ENCODE results near the gene COQ10B.

The COQ10B gene

DNA sequence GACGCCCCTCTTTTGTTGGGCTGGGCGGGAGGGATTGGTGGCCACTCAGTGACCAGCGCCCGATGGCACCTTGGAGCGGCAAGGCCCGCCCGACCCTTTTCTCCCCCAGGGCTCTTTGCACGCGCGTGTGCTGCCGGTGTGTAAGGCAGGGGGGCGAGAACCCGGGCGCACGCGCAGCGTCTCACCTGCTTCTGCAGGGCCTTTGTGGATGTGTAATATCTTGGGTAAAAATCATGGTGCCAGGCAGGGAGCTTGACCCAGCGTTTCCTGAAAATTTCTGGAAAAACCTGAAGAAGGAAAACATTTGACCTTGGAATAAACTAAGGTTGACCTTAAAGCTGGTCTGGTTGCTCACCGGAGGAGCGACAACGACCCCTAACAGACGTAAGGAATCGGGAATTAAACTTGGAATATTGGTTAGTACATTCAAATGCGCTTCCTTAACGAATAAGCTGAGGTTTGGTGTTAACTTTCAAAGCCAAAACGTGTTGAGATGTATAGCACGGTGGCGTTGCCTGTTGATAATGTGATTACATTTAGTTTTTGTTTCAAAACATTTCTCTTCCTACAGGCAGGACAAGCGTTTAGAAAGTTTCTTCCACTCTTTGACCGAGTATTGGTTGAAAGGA, 47.3 kb downstream of the COQ10B start:
- DNase-seq (ENCODE audit: low spot score): no peak

DNA sequence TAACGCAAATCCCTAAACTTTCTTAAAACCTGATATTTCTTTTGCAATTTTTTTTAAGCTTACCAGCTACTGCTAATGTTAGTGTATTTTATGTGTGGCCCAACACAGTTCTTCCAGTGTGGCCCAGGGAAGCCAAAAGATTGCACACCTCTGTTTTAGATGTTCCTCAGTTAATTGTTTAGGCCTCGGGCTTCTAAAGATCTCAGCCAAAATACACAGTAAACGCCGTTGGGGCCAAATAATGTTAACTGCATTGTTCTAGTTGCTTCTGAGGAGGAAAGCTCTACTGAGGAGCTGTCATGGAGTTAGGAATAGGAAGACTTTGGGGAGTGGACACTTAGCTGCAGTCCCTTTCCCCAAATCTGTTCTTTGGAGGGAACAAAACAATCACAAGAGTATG, 48.8 kb downstream of the COQ10B start:
- no peak for DNase-seq (ENCODE audit: low spot score)

DNA sequence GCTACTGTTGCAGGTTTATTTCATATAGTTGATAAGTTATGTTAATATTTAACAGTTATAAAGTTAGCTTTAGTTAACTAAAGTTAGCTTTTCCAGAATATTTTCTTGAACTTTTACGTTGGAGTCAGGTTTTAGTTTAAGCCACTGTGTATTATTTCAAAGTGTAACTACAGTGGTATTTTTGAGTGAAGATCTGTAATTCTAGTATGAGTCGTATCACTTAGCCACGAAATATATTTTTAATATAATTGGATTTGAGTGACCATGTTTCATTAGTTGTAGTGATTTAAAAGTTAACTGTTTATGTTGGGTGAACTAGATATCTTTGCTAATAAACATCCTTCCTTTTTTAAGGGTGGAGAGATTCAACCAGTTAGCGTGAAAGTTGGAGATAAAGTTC, 49.3 kb downstream of the COQ10B start:
- no peak for DNase-seq (ENCODE audit: low spot score)

DNA sequence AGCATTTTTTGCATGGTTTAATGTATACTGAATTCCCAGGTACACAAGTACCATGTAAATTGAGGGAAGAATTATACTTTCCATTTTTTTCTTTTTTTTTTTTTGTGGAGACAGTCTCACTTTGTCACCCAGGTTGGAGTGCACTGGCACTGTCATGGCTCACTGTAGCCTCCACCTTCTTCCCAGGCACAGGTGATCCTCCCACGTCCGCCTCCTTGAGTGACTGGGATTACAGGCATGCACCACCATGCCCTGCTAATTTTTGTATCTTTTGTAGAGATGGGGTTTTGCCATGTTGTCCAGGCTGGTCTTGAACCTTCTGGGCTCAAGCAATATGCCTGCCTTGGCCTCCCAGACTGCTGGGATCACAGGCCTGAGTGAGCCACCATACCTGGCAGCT, 50.6 kb downstream of the COQ10B start:
- no peak for DNase-seq (ENCODE audit: low spot score)

DNA sequence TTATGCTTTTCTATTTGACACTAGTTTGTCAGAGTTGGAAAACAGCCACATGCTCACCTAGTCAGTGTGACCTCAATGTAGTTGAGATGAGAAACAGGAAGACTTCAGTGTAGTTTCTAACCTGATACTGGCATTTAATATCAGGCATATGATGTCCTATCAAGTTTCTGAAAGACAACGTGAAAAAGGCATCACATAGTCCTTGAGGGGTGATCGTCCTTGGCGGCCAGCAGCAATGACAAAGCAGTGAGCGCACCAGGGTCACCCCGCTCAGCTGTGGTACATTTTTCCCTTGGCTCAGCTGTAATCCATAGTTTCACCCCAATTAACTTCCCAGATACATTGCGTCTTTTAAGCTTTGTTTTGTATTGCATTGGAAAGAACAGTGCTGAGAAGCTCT, 51.2 kb downstream of the COQ10B start:
- DNase-seq (ENCODE audit: low spot score): no peak

DNA sequence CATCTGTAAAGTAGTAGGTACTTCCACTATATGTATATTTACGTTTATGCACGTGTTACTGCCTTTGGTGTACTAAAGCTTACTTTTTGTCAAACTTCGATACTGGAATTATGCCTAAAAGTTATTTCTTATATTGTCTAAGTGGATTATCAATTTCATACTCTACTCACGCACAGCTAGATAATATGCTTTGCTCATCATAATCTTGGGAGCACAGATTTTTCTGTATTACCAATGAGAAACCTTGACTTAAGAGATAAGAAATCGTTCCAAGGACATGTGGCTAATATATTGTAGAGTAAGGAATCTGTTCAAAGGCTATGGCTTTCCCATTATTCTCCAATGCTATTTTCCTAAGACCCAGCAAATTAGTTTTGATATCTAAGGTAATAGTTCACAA, 53.3 kb downstream of the COQ10B start:
- no peak for DNase-seq (ENCODE audit: low spot score)

DNA sequence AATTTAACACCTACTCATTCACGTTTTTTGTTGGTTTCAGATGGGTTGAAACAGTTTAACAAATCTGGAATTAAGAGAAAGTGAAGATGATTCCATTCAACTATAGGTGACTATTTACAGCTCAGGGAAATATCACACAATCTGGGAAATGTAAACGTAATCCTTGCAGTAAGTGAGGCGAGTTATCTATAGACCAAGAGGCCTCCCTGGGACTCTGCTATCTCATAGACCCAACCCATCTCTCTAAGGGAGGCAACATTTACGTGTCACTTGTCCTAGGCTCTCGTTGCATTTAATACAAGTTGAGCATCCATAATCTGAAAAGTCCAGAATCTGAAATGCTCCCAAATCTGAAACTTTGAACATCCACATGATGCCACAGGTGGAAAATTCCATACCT, 60.6 kb downstream of the COQ10B start:
- no peak for DNase-seq (ENCODE audit: low spot score)

DNA sequence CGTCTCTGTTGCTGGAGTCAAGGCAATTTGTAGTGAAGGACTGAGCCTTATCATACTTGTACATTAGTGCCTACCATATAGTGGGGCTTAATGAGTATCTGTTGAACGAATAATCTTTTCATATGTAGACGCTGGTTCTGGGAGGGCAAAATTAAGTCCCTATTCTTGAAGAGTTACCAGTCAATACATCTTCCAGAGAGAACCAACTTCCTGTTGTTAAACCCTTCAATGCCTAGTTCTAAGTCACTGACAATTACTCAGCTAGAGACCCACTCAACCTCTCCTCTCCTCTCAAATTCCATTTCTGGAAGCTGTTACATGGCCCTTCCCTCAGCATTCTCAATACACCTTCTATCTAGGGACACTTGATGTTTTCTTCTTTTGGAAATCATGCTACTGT, 61.4 kb downstream of the COQ10B start:
- no peak for DNase-seq (ENCODE audit: low spot score)

DNA sequence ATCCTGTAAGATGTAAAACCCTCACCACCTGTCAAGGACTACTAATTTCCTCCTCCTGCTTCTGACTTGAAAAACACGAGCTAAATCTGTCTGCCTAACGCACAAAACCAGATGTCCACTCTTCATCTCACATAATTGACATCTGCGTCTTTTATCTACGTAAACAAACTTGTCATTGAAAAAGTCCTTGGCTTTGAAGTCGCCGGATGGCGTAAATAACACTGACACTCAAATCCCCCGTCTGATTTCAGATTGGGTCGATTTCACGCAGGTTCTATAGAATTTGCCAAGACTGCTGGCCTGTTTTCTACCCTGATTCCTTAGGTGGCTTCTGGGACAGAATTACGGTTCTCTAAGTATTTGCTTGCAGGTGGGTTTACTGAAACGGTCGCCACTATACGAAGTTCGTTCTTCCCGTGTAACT, 62.0 kb downstream of the COQ10B start:
- no peak for DNase-seq (ENCODE audit: low spot score)

DNA sequence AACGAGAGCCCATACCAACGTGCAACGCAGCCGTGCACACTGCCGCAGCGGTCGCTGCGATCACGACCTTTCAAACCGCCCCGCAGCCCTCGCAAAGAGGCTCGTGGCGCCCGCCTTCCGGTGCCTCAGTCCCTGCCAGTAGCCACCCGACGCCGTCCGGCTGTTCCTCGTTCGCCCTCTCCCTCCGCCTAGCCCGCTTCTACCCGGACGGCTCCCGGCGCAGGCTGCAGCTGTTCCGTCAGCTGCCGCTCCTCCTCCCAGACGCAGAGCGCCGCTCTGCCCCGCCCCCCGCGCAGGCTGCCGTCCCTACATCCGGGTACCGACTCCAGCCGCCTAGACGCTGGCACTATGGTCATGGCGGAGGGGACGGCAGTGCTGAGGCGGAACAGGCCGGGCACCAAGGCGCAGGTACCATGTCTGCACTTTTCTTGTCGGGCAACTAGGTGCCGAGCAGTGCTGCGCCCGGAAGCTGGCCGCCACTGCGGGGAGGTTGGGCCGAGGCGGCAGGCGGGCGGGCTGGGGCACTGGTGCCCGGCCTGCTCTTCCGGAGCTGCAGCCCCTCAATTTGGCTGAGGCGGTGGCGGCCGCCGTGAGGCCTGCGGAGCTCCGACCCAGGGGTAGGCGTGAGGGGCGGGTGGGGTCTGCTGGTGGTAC, 62.5 kb downstream of the COQ10B start, which contains the start of gene MOB4:
TSS of gene MOB4 (plus strand) at position 328 of the 654 bp plus-strand sequence. CDS start at position 349, 21 bp downstream.
- peak; percentile 94 for DNase-seq (ENCODE audit: low spot score)

DNA sequence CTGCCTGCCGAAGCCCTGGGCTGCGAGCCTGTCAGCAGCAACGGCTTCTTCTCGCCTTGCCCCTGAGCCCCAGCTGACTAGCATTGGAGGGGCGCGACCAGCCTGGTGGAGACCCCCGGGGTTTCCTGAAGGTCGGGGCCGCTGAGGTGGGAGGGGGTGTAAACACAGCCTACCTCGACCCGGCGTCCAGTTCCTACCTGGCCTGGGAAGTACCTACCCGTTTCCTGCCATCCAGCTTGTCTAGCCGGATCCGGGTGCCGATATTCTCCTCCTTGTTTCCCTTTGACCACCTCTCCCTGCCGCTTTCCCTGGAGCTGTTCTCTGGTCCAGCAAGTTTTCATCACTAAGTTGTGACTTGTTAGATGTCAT, 63.0 kb downstream of the COQ10B start:
- no peak for DNase-seq (ENCODE audit: low spot score)

DNA sequence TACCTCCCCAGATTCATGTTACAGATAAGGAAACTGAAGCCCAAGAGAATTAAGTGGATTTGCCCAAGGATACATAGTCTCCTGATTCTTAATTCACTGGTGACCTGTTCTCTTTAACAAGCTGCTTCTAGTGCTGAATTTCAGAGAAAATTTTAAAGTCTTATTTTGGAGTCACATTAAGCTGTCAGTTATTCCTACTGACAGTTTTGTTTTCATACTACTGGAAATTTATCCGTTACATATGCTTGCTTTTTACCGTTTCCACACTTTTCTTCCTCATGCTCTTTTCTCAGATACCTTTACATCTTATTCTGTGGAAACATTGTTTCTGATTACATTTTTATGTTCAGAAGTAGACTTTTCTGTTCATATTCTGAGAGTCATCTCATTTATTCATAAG, 63.8 kb downstream of the COQ10B start:
- no peak for DNase-seq (ENCODE audit: low spot score)
